ENCODE data around the gene ZNF689.

GRCh38 chr16:30650369-30651123, 40.4 kb upstream of the ZNF689 start, which contains the start of gene PRR14:
- TF ChIP-seq CTCF (IDR thresholded peaks at IDR 0.05; ENCODE audit: low read length) (no peak), EZH2phosphoT487 (IDR thresholded peaks at IDR 0.05; ENCODE audit: low read length) (no peak), EZH2 (optimal IDR thresholded peaks at IDR 0.05; ENCODE audit: low read depth, low read length) (no peak)
